ENCODE measurements around the gene DOCK6. TPM values are rescaled to one million over a fixed set of nuclear protein-coding genes. Genes with fewer than 3 reads are reported as not detected.
A peak's percentile ranks its signal among the peaks of the same experiment; 100 is the strongest.

Gene DOCK6
- total and polyA plus RNA-seq, 11 donors, result 21.6 to 57.8 (median 38.5) TPM

DNA sequence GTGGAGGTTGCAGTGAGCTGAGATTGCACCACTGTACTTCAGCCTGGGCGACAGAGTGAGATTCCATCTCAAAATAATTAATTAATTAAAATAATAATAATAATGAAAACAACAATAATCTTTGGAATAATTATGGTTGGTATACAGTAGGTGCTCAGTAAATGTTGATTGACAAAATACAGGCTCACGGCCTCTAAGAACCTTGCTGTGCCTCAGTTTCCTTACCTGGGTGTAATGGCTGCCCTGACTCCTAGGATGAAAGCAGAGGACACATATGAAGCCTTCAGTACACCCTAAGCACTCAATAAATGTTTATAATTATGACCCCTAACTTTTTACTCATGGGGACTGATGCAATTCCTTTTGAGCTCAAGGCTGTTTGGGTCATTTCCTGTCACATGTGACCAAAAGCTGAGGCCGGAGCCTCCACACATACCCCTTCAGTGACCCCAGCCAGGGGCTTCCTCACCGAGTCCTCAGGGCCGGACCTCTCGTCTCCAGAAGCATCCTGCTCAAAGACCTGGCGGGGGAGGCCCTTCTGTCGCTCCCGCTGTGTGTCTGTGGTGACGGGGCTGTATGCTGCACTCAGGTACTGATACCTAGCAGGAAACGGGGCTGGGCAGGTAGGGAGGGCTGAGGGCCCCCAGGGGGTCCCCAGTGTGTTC, 10.5 kb downstream of the DOCK6 start:
- TF ChIP-seq, protein P1, sequence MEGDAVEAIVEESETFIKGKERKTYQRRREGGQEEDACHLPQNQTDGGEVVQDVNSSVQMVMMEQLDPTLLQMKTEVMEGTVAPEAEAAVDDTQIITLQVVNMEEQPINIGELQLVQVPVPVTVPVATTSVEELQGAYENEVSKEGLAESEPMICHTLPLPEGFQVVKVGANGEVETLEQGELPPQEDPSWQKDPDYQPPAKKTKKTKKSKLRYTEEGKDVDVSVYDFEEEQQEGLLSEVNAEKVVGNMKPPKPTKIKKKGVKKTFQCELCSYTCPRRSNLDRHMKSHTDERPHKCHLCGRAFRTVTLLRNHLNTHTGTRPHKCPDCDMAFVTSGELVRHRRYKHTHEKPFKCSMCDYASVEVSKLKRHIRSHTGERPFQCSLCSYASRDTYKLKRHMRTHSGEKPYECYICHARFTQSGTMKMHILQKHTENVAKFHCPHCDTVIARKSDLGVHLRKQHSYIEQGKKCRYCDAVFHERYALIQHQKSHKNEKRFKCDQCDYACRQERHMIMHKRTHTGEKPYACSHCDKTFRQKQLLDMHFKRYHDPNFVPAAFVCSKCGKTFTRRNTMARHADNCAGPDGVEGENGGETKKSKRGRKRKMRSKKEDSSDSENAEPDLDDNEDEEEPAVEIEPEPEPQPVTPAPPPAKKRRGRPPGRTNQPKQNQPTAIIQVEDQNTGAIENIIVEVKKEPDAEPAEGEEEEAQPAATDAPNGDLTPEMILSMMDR (IDR thresholded peaks at IDR 0.05), result no peak
- TF ChIP-seq POLR2A (IDR thresholded peaks at IDR 0.05), result no peak
- DNase-seq (peak in 1 of 5 donors; percentile 55), ATAC-seq (peak in 1 of 4 donors; percentile 29)
- Histone ChIP-seq H3K27ac (peak overlapping the region in 11 of 12 donors; percentile 27 to 96 (median 86)), H3K36me3 (peaks cover 0 to 59% (median 36%) of the 10 kb centered on the region in 9 donors), H3K9me3 (no peaks in the 10 kb centered on the region), H3K4me1 (peaks cover 0 to 75% (median 50%) of the 10 kb centered on the region in 12 donors), H3K27me3 (no peaks in the 10 kb centered on the region), H3K4me3 (no peak overlapping the region)
- intact Hi-C loops (cut with DNase I), result no loop called here
- 68 to 82% (median 77%) methylated on average over 8 to 11 of the region's 11 CpGs for WGBS, 4 donors

DNA sequence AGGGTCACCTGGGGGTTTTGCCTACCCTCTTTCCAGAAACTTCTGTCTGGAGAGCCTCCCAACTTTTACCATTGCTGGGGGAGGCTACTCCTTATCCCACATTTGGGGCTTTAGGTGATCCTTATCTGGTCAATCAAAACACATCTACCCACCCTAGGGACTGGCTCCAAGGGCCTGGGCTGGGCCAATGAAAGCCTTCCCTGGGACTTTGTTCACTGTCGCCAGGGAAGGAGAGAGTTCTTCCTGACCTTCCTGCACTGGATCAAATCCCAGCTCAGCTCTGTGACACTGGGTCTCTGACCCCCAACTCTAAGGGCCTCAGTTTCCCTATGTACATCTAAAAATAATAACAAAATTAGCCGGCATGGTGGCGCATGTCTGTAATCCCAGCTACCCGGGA, 11.1 kb downstream of the DOCK6 start:
- ATAC-seq, result no peak
- Histone ChIP-seq H3K4me1 (peaks cover 0 to 75% (median 48%) of the 10 kb centered on the region in 12 donors), H3K36me3 (peaks cover 0 to 65% (median 38%) of the 10 kb centered on the region in 9 donors), H3K27me3 (no peaks in the 10 kb centered on the region), H3K4me3 (no peak overlapping the region), H3K27ac (peak overlapping the region in 8 of 12 donors; percentile 7 to 96 (median 87)), H3K9me3 (no peaks in the 10 kb centered on the region)
- WGBS, 4 donors, result 91 to 95% (median 93%) methylated on average over 4 of the region's 4 CpGs
- no peak for DNase-seq
- intact Hi-C loops (cut with DNase I), result no loop called here
- TF ChIP-seq, protein P1 (IDR thresholded peaks at IDR 0.05), result no peak
- TF ChIP-seq POLR2A (IDR thresholded peaks at IDR 0.05), result no peak

DNA sequence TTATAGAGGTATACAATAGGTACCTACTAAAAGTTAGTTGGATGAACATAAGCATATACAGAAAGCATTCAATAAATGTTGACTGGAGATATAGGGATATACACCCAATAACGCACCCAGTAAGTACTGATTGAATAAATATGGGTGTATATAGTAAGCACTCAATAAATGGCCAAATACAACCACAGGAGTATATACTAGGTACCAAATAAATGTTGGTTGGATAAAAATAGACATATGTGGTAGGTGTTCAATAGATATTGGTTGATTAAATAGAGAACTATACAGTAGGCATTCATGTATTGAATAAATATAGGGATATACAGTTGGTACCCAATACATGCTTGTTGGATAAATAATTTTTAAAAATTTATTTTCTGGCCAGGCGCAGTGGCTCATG, 13.5 kb downstream of the DOCK6 start:
- ATAC-seq, result no peak
- Histone ChIP-seq H3K36me3 (peaks cover 0 to 82% (median 49%) of the 10 kb centered on the region in 9 donors), H3K4me3 (no peak overlapping the region), H3K4me1 (peaks cover 0 to 67% (median 43%) of the 10 kb centered on the region in 12 donors), H3K27me3 (no peaks in the 10 kb centered on the region), H3K27ac (peak overlapping the region in 11 of 12 donors; percentile 65 to 95 (median 84)), H3K9me3 (no peaks in the 10 kb centered on the region)
- no peak for DNase-seq
- intact Hi-C loops (cut with DNase I), result no loop called here
- 90 to 97% (median 95%) methylated on average over 2 of the region's 2 CpGs for WGBS, 4 donors
- TF ChIP-seq, protein P1 (IDR thresholded peaks at IDR 0.05), result no peak
- no peak for TF ChIP-seq POLR2A (IDR thresholded peaks at IDR 0.05)

DNA sequence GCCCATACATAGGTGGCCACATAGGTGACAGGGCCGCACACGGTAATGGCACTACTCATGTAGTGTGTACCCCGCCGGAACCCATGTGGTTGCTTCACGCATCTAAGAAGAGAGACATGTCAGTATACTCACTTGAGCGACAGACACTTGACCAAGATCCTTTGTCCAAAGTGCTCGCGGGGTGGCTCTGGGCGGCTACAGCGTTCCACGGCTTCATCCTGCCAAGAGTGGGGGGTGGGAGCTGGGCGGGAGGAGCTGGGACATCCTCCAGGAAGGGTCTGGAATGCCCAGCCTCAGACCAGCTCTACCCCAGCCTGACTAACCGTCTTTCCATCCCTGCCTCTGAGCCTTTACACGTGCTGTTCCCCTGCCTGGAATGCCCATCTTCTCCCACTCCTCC, 14.4 kb downstream of the DOCK6 start:
- H3K9me3 ChIP-seq, result no peaks in the 10 kb centered on the region
- H3K36me3 ChIP-seq, result peaks cover 0 to 87% (median 50%) of the 10 kb centered on the region in 9 donors
- no peak for TF ChIP-seq POLR2A (IDR thresholded peaks at IDR 0.05)
- TF ChIP-seq, protein P1 (IDR thresholded peaks at IDR 0.05), result no peak
- H3K4me1 ChIP-seq, result peaks cover 4 to 65% (median 38%) of the 10 kb centered on the region in 12 donors
- ATAC-seq (peak in 1 of 4 donors; percentile 5), DNase-seq (no peak)
- intact Hi-C loops (cut with DNase I), result no loop called here
- 44 to 69% (median 61%) methylated on average over 14 of the region's 14 CpGs for WGBS, 4 donors
- H3K27ac ChIP-seq, result peak overlapping the region; percentile 65 to 95 (median 84)
- H3K27me3 ChIP-seq, result no peaks in the 10 kb centered on the region
- no peak overlapping the region for H3K4me3 ChIP-seq
